GM21619 (cell line): ENCODE results near the gene H2BK1.
A peak's percentile ranks its signal among the peaks of the same experiment; 100 is the strongest.

Experiments used
- ATAC-seq: cut with Tn5 transposase; IDR thresholded peaks from one replicate; pipeline ENCODE4 v1.9.1; 2021; ENCODE audit not compliant: unreplicated experiment

H2BK1 gene

GRCh38 chr7:151179946-151180345 is 30.3 kb downstream of the H2BK1 start:
- ATAC-seq, result no peak

GRCh38 chr7:151179287-151179860 is 30.9 kb downstream of the H2BK1 start:
- ATAC-seq, result no peak

- ATAC-seq, result no peak
Observed at GRCh38 chr7:151178831-151179230, 31.5 kb downstream of the H2BK1 start.

- no peak for ATAC-seq
Observed at GRCh38 chr7:151178236-151178635, 32.1 kb downstream of the H2BK1 start.

DNA sequence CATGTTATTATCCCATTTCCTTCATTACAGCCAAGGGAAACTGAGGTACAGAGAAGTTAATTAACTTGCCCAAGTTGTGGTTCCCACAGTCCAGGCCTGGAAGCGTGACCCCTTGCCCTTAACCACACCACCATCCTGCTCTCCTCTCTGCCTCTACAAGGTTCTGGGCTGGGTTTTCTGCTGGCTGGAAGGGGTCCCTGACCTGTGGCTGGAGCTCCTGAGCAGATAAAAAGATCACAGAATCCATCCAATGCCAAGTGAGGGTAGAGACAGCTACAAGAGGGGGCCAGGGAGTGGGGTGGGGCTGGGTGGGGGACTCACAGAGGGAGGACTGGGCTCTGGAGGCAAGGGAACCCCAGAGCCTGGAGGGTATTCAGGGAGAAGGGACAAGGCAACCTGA is 33.0 kb downstream of the H2BK1 start:
- ATAC-seq, result no peak

DNA sequence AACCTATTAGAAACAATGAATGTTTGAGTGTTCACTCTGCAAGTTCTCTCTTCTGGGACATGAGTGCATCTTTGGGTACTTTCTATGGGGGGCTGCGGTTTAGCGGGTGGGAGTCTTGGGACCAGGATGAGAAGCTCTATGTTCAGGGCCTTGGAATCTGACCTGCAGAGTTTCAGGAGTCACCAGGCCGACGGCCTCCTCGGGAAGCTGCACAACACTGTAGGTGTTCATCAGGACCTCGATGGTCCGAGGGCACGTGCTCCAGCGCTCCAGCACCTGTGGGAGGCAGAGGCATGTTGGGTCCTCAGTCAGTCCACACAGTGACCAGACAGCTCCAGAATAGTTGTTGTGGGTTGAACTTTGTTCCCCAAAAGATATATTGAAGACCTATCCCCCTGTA is 33.9 kb downstream of the H2BK1 start:
- ATAC-seq, result no peak

DNA sequence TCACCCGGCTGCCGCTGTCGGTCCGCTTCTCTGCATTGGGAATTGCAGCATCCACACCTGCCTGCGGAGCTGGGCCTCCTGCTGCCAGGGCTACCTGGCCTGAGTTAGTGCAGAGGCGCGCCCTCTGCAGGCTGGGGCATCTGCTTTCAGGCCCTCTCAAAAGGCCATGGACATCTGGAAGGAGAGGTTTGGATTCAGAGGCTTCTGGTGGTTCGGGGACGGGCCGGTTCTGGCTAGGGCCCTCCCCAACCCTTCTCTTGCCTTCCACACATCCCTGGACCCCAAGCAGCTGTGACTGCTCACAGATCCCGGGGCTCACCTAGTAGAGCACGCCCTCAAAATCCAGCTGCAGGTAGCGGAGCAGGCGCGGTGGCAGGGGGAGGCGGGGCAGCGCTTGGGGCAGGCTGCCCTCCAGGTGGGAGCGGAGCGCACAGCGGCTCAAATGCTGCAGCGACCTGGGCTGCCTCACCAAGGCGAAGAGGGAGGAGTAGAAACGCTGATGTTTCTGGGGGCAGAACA is 34.4 kb downstream of the H2BK1 start:
- no peak for ATAC-seq

DNA sequence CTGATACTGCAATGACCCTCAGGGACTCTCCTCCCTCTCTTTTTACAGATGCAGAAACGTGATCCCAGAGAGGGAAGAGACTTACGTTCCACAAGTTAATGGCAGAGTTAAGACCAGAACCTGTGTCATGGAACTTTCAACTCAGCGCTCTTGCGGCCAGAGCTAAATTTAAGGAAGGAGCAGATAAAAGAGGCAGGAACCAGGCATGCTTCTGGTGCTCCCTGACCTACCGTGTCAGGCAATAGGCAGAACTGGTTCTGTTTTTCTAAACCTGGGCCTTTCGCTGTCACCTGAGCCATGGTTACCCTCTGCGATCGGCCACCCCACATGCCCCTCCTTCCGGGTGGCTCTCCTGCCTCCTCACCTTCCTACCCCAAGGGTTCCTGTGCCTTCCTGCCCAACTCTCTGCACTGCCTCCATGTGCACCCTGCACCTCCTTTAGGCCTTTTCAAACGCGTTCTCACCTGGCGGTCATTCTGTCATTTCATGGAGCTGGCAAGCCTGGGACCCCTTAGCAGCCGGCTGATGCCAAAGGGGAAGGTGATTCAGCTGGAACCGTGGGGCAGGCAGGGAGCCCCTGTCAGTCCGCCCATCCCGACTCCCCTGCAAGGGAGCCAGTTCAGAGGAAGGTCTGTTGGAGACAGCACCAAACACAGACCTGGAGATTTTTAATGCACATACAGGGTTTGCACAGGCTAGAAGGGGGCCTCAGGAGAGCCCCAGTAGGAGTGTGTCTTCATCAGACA is 35.1 kb downstream of the H2BK1 start:
- ATAC-seq, result no peak

GRCh38 chr7:151174246-151175046 is 35.8 kb downstream of the H2BK1 start:
- ATAC-seq, result no peak

GRCh38 chr7:151173386-151174245 is 36.7 kb downstream of the H2BK1 start:
- no peak for ATAC-seq

DNA sequence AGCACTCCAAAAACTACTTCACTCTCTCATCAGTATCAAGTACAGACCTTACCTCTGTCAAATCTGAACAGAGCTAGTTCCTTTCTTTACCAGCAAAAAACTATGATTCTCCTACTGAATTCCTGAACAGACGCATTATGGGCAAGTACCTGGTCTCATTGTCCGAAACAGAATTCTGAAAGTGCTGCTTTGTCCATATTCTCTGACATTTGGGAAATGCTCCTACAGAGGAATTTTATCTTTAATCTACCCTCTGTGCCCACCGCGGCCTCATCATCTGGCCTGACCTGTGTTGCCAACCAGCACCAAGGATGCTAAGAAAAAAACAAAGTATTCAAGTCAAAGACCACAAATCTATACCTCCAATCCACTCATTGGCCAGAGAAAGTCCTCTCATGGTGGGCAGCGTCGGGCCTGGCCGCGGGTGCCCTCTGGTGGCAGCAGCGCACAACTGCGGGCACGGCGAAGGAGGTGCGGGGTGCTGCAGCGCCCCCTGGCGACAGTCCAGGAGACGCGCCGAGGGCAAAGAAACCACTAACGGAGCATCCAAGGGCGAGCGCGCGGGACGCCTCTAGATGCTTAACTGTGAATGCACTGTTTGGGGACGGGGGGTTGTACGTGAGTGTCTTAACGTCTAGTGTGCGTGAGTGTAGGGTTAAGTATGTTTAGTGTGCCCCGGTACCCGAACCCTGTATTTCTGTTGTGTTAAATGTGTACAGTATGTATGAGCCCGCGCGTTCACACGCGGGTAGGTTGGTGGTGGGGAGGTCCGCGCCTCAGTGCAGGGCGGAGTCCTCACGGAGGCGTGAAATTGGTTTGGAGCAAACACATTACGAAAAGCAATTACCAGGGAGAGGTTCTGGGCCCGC is 37.8 kb downstream of the H2BK1 start:
- ATAC-seq, result peak; percentile 66

DNA sequence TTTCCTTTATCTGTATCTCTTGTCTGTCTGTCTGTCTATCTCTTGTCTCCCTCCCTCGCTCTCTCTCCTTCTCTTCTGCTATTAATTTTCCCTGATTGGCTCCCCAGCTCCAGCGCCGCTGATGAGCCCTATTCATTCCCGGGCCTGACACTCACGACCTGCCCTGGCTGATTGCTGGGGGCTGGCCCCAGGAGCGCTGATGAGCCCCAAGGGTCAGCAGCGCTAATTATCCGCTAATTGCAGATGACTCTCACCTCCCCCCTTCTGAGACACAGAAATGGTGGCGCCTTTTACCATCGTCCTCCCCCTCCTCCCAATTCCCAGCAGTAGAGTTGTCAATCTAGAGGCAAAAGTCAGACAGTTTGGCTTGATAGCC is 41.5 kb downstream of the H2BK1 start:
- ATAC-seq, result no peak

- ATAC-seq, result peak; percentile 50
Observed at GRCh38 chr7:151168003-151168786, 42.1 kb downstream of the H2BK1 start.

- no peak for ATAC-seq
Observed at GRCh38 chr7:151167197-151167961, 42.9 kb downstream of the H2BK1 start, which contains the start of gene GBX1. TSS of gene GBX1 (minus strand) at chr7:151167694. CDS start at chr7:151167548, 146 bp downstream.

DNA sequence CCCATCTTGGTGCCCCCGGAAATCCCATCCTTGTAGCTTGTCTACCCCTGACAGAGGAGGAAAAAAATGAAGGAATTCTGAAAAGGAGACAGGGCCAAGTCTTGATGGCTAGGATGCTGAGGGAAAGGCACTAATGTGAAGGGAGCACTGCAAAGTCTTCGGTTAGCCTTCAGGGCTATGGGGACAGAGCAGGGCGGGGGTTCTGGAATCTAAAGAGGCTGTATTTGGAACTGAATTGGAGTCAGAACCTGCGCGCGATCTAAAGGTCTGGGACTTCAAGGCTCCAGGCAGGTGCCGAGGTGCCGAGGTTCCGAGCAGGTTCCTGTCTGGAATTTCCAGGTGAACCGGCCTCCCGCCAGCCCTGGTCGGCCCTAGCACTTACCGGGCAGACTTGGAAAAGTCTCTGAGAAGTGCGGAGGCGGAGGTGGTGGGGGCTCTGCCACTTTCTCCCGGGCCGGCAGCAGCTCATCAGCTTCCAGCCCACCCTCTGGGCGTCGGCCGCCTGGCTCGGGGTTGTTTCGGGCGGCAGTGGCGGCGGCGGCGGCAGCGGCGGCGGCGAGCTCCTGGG is 43.6 kb downstream of the H2BK1 start:
- no peak for ATAC-seq

DNA sequence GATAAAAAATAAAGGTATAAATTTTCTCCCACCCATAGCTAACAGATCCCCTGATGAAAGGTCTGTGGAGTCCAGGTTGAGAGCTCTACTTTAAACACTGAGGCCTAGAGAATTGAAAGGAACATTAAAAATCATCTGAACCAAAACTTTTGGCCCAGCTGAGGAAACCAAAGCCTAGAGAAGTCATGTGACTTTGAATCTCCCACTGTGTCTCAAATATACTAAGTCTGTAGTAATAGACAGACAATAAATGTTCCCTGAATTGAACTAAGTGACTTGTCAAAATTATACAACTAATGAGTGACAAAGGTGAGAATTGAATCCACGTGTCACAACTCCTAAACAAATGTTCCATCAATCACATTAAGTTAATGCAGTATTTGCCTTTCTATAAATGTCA is 48.5 kb downstream of the H2BK1 start:
- ATAC-seq, result no peak
